HG02763 (cell line): ENCODE measurements around the gene GGA1.

Experiments
- ATAC-seq: cut with Tn5 transposase; IDR thresholded peaks from one replicate; pipeline ENCODE4 v1.9.1; 2021; ENCODE audit warnings: mild to moderate bottlenecking, moderate library complexity; ENCODE audit not compliant: unreplicated experiment

GGA1 gene

GRCh38 chr22:37627121-37627520 lies 18.5 kb downstream of the GGA1 start:
- ATAC-seq: no peak

GRCh38 chr22:37627545-37627944 lies 18.9 kb downstream of the GGA1 start:
- ATAC-seq: no peak

GRCh38 chr22:37628830-37629229 lies 20.2 kb downstream of the GGA1 start:
- ATAC-seq: no peak

- no peak for ATAC-seq
Observed at GRCh38 chr22:37629928-37630327, 21.3 kb downstream of the GGA1 start.

- no peak for ATAC-seq
Observed at GRCh38 chr22:37630839-37631435, 22.3 kb downstream of the GGA1 start.

- ATAC-seq: no peak
Observed at GRCh38 chr22:37631448-37632173, 23.0 kb downstream of the GGA1 start.

GRCh38 chr22:37632174-37633088 lies 23.8 kb downstream of the GGA1 start:
- ATAC-seq: peak; percentile 10

GRCh38 chr22:37633089-37633624 lies 24.5 kb downstream of the GGA1 start:
- ATAC-seq: peak; percentile 44

- peak; percentile 47 for ATAC-seq
Observed at GRCh38 chr22:37633625-37634416, 25.2 kb downstream of the GGA1 start.

- no peak for ATAC-seq
Observed at GRCh38 chr22:37634417-37634924, 25.8 kb downstream of the GGA1 start.

GRCh38 chr22:37635157-37635556 lies 26.5 kb downstream of the GGA1 start:
- ATAC-seq: no peak

GRCh38 chr22:37636186-37636948 lies 27.7 kb downstream of the GGA1 start:
- no peak for ATAC-seq

GRCh38 chr22:37636949-37637273 lies 28.3 kb downstream of the GGA1 start:
- no peak for ATAC-seq

- no peak for ATAC-seq
Observed at GRCh38 chr22:37638391-37639069, 29.9 kb downstream of the GGA1 start.

- ATAC-seq: no peak
Observed at GRCh38 chr22:37639070-37639760, 30.6 kb downstream of the GGA1 start, which contains the start of gene SH3BP1. Gene SH3BP1, plus strand, starts transcription at chr22:37639669. Its CDS starts 119 bp downstream, at chr22:37639788.

- no peak for ATAC-seq
Observed at GRCh38 chr22:37639771-37640590, 31.3 kb downstream of the GGA1 start.
